ENCODE measurements around the gene KRT83.

KRT83 gene

GRCh38 chr12:52311285-52311648, 9.9 kb downstream of the KRT83 start:
- Histone ChIP-seq H3K9ac (ENCODE audit: low read length) (no peak overlapping the region), H3K27ac (ENCODE audit: low read length) (no peak overlapping the region), H3K27me3 (ENCODE audit: low read depth, low read length) (peaks cover 40% of the 10 kb centered on the region), H3K9me3 (ENCODE audit: insufficient read depth, low read length) (no peaks in the 10 kb centered on the region), H3K36me3 (replicated peaks; ENCODE audit: low read depth, low read length) (no peaks in the 10 kb centered on the region), H2AFZ (ENCODE audit: low read depth, low read length) (no peak overlapping the region), H3K79me2 (ENCODE audit: low read length) (no peaks in the 10 kb centered on the region), H3K4me2 (ENCODE audit: low read length) (no peak overlapping the region), H3K4me3 (ENCODE audit: low read length) (no peak overlapping the region), H3K4me1 (ENCODE audit: low read length) (no peaks in the 10 kb centered on the region), H4K20me1 (ENCODE audit: insufficient read depth, low read length) (no peaks in the 10 kb centered on the region)
- TF ChIP-seq CTCF (IDR thresholded peaks at IDR 0.05; ENCODE audit: low read depth, low read length) (no peak), EZH2phosphoT487 (IDR thresholded peaks at IDR 0.05; ENCODE audit: low read depth) (no peak)

GRCh38 chr12:52310622-52311284, 10.4 kb downstream of the KRT83 start:
- no peak overlapping the region for H2AFZ ChIP-seq (ENCODE audit: low read depth, low read length)
- TF ChIP-seq EZH2phosphoT487 (IDR thresholded peaks at IDR 0.05; ENCODE audit: low read depth) = no peak
- no peak for TF ChIP-seq CTCF (IDR thresholded peaks at IDR 0.05; ENCODE audit: low read depth, low read length)
- H3K79me2 ChIP-seq (ENCODE audit: low read length) = no peaks in the 10 kb centered on the region
- no peaks in the 10 kb centered on the region for H3K9me3 ChIP-seq (ENCODE audit: insufficient read depth, low read length)
- no peak overlapping the region for H3K9ac ChIP-seq (ENCODE audit: low read length)
- H3K36me3 ChIP-seq (replicated peaks; ENCODE audit: low read depth, low read length) = no peaks in the 10 kb centered on the region
- no peaks in the 10 kb centered on the region for H3K4me1 ChIP-seq (ENCODE audit: low read length)
- H4K20me1 ChIP-seq (ENCODE audit: insufficient read depth, low read length) = no peaks in the 10 kb centered on the region
- no peak overlapping the region for H3K4me3 ChIP-seq (ENCODE audit: low read length)
- peaks cover 40% of the 10 kb centered on the region for H3K27me3 ChIP-seq (ENCODE audit: low read depth, low read length)
- H3K27ac ChIP-seq (ENCODE audit: low read length) = no peak overlapping the region
- H3K4me2 ChIP-seq (ENCODE audit: low read length) = no peak overlapping the region

- no peaks in the 10 kb centered on the region for H3K36me3 ChIP-seq (replicated peaks; ENCODE audit: low read depth, low read length)
- H2AFZ ChIP-seq (ENCODE audit: low read depth, low read length) = no peak overlapping the region
- TF ChIP-seq CTCF (IDR thresholded peaks at IDR 0.05; ENCODE audit: low read depth, low read length) (no peak), EZH2phosphoT487 (IDR thresholded peaks at IDR 0.05; ENCODE audit: low read depth) (no peak)
- H3K9ac ChIP-seq (ENCODE audit: low read length) = no peak overlapping the region
- H3K27ac ChIP-seq (ENCODE audit: low read length) = no peak overlapping the region
- no peaks in the 10 kb centered on the region for H4K20me1 ChIP-seq (ENCODE audit: insufficient read depth, low read length)
- H3K79me2 ChIP-seq (ENCODE audit: low read length) = no peaks in the 10 kb centered on the region
- no peak overlapping the region for H3K4me3 ChIP-seq (ENCODE audit: low read length)
- no peak overlapping the region for H3K4me2 ChIP-seq (ENCODE audit: low read length)
- H3K4me1 ChIP-seq (ENCODE audit: low read length) = no peaks in the 10 kb centered on the region
- H3K27me3 ChIP-seq (ENCODE audit: low read depth, low read length) = peaks cover 35% of the 10 kb centered on the region
- no peaks in the 10 kb centered on the region for H3K9me3 ChIP-seq (ENCODE audit: insufficient read depth, low read length)
Observed at GRCh38 chr12:52308806-52309425, 12.3 kb downstream of the KRT83 start.

GRCh38 chr12:52307836-52308805, 13.1 kb downstream of the KRT83 start:
- Histone ChIP-seq H3K4me1 (ENCODE audit: low read length) (no peaks in the 10 kb centered on the region), H3K9ac (ENCODE audit: low read length) (no peak overlapping the region), H3K27me3 (ENCODE audit: low read depth, low read length) (peaks cover 27% of the 10 kb centered on the region), H3K79me2 (ENCODE audit: low read length) (no peaks in the 10 kb centered on the region), H3K4me2 (ENCODE audit: low read length) (no peak overlapping the region), H2AFZ (ENCODE audit: low read depth, low read length) (no peak overlapping the region), H3K9me3 (ENCODE audit: insufficient read depth, low read length) (no peaks in the 10 kb centered on the region), H3K27ac (ENCODE audit: low read length) (no peak overlapping the region), H3K36me3 (replicated peaks; ENCODE audit: low read depth, low read length) (no peaks in the 10 kb centered on the region), H4K20me1 (ENCODE audit: insufficient read depth, low read length) (no peaks in the 10 kb centered on the region), H3K4me3 (ENCODE audit: low read length) (no peak overlapping the region)
- TF ChIP-seq CTCF (IDR thresholded peaks at IDR 0.05; ENCODE audit: low read depth, low read length) = no peak
- no peak for TF ChIP-seq EZH2phosphoT487 (IDR thresholded peaks at IDR 0.05; ENCODE audit: low read depth)
